Skeletal muscle cell (primary cell): Measurements from ENCODE around the gene PIK3R5.

Experiments used
- DNase-seq: peaks from one replicate; pipeline ENCODE4 v3.0.0-alpha.2; 2010; ENCODE audit warnings: low read depth
- H3K4me3 ChIP-seq: 2 replicates; pipeline ENCODE4 v1.5.1; 2011; ENCODE audit warnings: low read depth, mild to moderate bottlenecking, control low read depth, low read length, moderate library complexity

PIK3R5 gene

DNA sequence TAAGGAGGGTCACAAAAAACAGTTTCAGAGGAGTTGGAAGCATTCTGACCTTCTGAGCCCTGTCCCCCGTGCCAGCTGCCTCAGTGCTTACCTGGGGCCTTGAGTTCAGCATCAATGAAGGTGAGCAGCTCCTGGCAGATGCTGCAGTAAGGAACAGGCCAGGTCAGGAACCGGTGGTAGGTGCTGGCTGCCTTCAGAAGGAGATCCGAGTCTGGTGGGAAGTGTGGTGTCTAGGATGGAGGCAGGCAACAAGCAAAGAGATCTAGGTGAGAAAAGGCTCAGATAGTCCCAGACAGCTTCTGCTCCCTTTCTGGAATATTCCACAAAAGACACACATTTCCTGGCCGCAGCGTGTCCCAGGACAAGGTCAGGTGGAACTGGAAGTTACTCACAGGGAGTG lies 60.8 kb downstream of the PIK3R5 start:
- DNase-seq, result no peak
- no peak overlapping the region for H3K4me3 ChIP-seq

DNA sequence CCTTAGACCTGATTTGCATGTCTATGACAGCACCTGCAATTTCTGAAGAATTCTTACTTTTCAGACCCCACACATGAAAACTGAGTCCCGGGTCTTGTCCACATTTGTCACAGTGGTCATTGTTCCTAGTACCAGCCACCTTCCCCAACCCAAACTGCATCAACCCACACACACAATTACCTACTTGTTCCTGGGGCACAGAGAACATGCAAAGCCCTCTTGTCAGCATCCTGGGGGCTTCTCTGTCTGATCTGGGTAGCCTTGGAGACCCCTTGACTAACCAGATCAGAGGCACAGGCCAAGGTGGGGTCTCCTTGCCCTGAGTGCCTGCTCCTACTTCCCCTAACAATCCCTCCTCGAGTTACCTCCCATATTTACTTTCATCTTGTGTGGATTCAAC lies 61.3 kb downstream of the PIK3R5 start:
- no peak for DNase-seq
- H3K4me3 ChIP-seq, result no peak overlapping the region

DNA sequence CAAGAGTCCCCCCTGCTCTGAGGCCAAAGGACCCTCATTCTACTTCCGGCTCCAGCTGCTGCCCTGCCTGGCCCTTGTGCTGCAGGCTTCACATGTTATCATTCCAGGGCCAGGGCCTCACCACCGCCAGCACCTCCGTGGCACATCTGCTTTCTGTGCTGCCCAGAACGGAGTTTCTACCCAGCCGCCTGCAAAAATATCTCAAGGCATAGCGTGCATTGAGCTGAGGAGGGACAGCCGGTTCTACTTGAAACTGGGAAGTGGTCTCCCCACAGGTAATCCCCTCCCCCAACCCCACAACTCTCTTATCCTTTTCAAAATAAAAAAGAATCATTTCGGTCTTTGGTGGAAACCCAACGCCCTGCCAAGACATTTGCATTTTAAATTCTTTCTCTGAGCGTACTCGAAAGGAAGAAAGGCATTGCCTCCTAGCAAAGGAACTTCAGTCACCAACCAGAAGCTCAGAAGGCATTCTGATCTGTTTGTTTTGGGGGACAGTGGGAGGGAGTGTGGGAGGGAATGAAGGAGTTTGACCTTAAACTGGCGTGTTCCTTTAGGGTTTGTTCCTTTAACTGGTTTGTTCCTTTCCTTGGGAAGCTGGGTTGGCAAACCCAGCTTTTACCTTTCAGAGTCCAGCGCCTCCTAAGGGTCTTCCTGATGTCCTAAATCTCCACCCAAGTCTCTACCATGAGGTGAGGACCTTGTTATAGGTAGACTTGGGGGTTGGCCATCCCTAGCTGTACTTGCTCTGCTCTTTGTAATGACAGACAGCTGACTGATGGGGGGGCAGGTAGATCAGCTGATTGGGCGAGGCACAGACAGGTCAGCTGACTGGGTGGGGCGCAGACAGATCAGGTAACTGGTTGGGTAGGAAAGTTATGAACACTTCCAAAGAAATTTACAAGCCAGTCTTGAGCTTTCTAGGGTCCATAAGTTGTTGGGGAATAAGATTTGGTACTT lies 64.6 kb downstream of the PIK3R5 start:
- no peak for DNase-seq
- H3K4me3 ChIP-seq, result no peak overlapping the region

DNA sequence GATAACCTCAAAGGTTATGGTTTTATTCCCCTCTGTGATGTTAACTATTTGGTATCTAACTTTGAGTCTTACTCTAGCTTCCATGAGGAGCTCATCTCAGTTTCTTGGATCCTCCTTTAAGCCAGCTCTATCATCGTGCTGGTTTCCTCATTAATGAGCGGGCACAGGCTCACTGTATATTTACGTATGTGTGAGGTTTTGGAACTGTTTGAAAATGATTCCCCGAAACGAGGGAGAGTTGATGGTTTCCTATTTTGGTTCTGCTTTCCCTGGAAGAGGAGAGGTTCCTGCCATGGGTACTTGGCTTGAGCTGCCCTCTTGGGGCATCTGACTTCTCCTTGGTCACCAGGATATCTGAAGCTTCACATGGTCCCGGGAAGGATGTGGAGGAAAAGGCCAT lies 65.3 kb downstream of the PIK3R5 start:
- H3K4me3 ChIP-seq, result no peak overlapping the region
- no peak for DNase-seq

DNA sequence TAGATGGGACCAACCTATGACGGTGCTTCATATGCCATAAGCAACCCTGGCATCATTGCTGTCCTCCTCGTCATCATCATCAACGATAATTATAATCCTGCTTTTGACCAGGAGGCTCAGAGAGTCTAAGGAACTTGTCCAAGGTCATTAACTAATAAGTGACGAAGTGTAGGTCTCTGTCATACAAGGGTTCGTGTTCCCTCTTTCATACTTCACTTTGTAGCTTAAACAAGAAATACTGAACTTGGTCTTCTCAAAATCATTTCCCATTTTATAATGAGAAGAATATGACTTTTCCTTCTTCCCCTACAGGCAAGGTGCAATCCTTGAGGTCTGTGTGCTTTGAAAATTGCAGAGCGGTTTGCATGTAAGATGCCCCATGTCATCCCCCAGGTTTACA lies 66.9 kb downstream of the PIK3R5 start:
- no peak overlapping the region for H3K4me3 ChIP-seq
- DNase-seq, result no peak

DNA sequence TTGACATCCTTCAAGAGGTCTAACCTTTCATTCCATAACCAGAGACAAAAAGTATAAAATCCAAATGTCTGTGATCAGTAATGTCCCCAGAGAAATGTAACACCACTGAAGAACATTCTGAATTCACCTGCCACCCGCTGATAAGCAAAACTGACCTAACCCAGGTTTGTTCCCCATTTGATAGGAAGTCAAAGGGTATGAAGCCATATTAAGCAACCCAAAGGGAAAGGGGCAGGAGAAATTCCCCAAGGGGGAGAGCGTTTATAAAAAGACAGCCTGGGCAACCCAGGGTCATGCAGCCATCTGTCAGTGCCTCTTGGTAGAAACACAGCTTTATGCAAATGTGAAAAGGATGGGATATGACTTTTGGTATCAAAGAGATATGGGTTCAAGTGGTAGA lies 67.4 kb downstream of the PIK3R5 start:
- DNase-seq, result no peak
- no peak overlapping the region for H3K4me3 ChIP-seq

DNA sequence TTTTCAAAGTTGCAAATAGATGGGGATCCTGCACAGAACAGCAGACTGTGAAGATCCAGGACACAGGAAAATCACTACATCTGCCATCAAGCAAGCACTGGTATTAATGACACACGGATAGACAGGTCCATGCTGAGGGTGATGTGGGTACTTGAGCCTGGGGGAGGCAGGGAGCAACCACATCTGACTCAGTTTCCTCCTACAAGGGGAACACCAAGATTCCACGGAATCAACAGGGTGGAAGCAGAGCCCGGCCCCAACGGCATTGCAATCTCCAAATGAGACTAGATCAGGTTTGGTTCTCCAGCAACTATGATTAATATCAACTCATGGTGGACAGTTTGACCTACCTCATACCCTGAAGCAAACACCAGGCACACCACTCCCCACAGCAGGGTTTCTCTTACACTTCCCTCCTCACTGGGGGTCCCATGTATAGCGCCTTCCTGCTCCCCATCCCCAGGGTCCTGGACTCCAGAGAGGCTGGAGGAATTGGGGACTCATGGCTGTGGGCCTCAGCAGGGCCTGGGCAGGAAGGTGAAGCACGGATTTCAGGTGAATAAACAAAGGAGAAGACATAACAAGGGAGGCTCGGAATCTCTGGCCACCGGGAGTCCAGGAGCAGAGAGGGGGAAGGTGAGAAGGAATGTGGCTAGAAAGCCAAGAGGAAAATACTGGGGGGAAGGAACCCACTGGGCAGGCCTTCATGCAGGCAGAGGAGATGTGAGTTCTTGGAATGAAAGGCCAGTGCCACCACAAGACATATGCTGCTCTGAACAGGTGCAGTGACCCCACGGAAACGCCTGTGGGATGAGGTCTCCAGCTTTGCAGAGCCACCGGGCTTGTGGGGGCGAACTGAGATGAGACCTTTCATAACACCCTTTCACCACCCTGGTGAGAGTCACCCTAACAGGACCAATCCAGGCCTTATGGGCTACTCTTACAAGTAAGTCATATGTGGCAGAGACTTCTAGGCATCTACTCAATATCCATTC lies 68.6 kb downstream of the PIK3R5 start:
- no peak for DNase-seq
- no peak overlapping the region for H3K4me3 ChIP-seq

DNA sequence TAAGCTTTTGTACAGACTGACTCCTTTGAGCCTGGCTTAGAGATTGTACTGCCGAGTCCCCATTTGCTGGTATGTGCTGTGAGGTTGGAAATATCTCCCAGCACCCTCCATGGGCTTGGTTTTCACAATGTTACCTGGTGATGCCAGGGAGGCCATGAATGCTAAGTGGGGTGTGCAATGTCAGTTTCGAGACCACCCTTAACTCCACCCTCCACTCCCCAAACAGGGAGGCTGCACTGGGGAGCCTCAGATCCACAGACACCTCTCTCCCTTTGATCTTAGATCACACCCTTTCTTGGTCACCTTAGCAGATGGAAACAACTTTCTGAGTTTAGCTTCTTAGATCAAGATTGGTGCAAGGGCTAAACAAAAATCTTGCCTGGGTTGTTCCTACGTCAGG lies 69.4 kb downstream of the PIK3R5 start:
- no peak for DNase-seq
- H3K4me3 ChIP-seq, result no peak overlapping the region

DNA sequence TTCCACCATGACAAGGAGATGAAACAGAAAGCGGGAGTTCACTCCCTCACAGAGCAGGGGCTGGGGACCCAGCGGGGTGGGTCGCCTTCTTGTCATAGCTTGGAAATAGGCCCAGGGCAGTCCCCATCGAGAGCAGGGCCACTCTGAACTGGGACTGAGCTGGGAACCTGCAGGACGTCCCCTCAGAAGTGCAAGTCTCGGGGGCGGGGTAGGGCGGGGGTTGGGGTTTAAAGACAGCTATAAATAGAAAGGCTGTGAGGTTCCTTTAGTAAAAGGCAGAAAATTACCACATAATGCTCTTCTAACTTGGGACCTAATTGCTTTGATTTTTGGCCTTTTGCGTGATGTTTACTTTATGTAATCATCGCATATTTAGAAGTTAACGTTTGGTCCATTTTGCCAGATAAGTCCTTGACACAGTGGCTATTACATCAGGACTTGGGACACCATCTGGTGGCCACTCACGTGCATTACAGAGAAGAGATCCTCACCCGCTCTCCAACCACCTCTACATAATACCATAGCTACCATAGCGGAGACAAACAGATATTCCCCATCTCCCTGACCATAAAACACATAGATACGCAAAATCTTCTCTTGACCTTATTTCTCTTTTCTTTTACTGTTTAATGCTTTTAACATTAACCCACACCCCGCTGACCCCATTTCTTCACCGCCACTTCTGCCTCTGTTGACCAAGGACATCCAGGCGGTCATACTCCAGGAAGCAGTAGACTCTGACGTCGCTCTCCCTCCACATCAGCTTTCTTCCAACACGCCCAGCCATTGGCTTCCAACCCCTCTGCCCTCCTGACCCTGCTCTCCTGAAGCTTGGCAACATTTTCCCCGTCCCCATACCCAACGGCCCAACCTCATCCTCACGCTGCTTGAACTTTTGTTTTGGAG lies 70.6 kb downstream of the PIK3R5 start:
- no peak for DNase-seq
- peak overlapping the region; percentile 5 for H3K4me3 ChIP-seq

DNA sequence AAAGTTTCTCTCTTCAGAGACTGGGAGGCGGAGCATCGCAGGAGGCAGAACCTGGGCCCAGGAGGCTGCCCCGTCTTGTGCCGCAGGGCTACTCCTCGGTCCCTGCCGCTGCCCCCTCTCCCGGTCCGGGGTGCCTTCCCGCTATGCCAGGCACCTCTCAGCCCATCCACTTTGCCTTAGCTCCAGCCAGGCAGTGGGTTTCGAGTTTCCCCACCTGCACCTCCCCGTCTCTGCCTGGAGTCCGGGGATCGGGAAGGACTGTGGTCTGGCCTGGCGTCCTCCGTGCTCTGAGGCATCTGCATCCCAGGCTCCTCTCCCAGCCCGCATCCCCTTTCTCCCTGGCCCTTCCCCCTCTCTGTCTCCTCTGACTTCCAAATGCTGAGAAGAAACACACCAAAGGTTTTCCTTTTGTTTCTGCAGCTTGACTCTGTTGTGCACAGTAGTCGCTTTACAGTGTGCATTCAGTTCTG lies 71.3 kb downstream of the PIK3R5 start:
- peak overlapping the region; percentile 5 for H3K4me3 ChIP-seq
- DNase-seq, result no peak

DNA sequence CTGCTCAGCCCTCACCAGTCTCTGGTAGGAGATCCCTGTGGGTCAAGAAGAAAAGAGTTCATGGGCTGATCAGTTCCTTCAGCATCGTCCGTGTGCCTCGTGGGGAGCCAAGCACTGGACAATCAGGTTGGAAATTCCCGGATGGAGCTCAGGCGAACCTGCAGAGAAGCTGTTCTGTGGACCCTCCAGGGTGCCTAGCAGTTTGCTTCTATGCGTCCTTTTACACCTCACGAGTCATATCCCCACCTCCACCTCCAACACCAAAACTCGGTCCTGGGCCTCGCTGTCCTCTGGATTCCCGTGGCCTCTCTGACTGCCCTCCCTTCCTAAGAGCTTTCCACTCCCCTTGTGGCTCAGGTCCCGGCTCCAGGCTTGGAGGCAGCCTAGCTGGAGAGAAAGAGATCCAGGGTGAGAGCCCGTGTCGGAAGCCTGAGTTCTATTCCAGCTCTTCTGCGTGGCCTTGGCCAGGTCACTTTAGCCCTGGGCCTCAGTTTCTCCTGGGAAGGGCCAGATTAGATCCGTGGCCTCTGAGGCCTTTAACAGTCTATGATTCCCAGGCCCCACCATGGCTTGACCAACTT lies 71.8 kb downstream of the PIK3R5 start:
- DNase-seq, result no peak
- H3K4me3 ChIP-seq, result no peak overlapping the region

DNA sequence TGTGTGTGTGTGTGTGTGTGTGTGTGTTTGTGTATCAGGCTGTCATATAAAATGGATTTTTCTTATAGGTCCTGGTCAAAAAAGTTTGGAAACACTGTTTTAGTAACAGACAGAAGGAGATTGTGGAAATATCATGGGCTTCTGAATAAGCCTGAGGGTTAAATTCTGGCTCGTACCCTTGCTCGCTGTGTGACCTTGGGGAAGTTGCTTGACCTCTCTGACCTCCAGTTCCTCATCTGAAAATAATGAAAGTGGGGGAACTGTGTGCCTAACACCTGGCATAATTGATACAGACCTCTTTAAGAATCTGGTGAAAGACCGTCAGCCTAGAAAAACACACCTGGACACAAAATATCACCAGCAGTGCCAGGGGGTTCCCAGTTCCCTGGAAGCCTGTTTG lies 72.4 kb downstream of the PIK3R5 start:
- no peak overlapping the region for H3K4me3 ChIP-seq
- no peak for DNase-seq

DNA sequence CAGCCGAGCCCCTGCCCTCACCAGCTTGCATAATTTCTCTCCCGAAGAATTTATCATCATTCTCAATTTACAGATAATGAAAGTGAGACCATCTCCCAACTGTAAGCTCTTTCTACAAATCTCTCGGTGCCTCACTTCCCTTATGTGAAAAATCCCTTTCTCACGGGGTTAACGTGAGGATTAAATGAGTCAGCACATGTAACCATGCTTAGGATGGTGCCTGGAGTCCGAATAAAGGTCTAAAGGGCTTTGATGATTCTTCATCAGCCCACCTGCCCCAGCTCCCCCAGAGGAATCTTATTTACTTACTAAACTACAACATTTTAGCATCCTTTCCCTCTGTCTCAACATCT lies 73.2 kb downstream of the PIK3R5 start:
- no peak overlapping the region for H3K4me3 ChIP-seq
- DNase-seq, result no peak

DNA sequence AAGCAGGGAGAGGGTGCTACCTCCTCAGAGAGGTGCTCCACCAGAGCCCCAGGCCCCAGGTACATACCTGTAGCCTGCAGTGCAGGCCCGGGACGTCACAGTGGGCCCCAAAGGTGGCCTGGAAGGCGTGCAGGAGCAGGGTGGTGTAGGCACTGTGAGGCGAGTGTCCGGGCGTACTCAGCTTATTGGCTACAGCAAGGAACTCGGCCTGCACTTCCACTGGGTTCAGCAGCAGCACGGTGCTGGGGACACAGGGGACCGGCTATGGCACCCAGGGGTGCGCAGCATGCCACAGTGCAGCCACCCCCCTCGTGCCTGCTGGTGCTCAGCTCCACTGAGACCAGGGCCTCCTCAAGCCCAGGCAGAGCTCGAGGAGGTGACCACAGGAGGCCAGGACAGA lies 74.8 kb downstream of the PIK3R5 start:
- DNase-seq, result no peak
- no peak overlapping the region for H3K4me3 ChIP-seq

DNA sequence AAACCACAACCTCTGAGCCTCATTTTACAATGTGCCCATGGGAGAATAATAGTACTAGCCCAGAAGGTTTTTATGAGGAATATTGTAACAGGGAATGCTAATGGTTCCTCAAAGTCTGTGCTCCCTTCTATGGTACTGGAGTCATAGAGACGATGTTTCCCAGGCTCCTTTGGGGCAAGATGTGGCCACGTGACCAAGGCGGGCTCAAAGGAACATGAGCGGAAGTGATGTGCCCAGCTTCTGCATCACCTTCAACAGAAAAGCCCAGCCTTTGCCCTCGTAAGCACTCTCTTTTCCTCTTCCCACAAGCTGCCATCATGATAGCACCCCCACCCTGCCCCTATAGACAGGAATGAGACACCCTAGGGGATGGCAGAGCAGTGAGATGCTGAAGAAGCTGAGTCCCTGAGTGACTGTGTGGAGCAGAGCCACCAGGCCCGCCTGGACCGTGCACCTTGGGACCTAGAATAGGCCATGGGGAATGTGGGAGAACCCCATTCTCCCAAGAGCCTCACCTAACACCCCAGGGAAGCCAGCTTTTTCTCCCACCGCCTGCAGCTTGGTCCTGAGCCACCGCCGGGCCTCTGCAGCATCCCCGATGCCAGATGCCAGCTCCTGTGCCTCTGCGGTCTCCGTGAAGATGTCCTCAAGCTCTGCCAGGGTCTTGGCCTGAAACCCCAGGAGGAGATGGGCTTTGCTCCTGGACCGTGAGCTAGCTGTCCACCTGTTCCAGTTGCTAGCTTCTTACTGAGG lies 75.9 kb downstream of the PIK3R5 start:
- no peak overlapping the region for H3K4me3 ChIP-seq
- DNase-seq, result no peak

DNA sequence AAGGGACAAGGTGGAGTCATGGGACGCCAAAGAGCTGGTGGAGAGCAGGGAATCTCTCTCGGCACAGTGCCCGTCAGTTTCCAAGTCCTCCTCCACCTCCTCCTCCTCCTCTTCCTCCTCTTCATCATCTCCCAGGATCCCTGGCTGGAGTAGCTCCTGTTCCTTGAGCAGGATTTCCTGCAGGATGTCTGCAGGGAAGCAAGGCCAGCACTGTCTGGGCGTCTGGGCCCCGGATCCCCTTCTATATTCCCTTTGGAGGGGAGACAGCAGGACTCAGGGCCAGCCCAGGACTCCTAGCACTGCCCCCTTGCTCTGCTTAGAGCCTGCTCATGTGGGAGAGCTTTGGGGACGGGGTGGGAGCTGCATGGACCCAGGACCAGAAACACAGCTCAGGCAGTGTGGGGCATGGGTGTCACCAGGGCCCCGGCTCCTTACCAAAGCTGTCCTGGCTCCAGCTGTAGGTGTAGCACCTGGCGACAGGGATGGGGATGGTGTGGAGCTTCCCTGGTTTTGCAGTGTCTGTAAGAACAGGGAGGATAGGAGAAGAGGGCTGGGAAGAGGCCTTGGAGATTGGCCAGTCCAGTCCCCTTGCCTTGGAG lies 76.7 kb downstream of the PIK3R5 start:
- no peak overlapping the region for H3K4me3 ChIP-seq
- DNase-seq, result no peak

DNA sequence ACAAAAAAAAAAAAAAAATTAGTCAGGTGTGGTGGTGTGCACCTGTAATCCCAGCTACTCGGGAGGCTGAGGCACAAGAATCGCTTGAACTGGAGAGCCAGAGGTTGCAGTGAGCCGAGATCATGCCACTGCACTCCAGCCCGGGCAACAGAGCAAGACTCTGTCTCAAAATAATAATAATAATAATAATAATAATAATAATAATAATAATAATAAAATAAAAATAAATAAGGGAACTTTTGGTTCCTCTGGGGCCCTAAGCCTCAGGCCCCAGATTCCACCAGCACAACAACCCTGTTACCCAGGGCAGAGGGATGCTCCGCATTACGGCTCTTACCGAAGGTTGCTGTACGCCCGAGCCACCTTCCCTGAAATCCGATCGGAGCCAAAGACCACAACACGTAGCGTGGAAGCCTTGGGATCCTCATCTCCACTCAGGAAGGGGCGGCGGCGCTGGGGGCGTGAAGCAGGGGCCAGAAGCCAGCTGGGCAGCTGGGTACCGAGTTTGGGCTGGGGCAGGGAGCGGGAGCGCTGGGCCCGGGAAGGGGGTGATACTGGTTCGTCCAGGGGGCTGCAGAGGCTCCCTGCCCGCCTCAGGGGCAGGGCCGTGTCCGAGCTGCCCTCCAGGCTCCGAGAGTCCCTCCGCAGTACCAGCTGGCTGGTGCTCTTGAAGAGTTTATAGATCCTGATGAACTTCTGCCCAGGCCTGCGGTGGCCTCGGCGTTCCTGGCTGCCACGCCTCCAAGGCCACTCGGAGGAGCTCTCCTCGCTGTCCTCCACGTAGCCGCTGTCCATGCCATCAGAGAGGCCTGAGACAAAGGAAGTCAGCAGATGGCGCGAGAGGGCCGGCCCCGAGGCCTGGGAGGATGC lies 77.4 kb downstream of the PIK3R5 start:
- DNase-seq, result no peak

More for the DNA sequence above, 77.4 kb downstream of the PIK3R5 start:
- no peak overlapping the region for H3K4me3 ChIP-seq
